ENCODE results near the gene CCDC194.

The CCDC194 gene

GRCh38 chr19:17341845-17342244 is 52.2 kb downstream of the CCDC194 start:
- TF ChIP-seq, protein P1, sequence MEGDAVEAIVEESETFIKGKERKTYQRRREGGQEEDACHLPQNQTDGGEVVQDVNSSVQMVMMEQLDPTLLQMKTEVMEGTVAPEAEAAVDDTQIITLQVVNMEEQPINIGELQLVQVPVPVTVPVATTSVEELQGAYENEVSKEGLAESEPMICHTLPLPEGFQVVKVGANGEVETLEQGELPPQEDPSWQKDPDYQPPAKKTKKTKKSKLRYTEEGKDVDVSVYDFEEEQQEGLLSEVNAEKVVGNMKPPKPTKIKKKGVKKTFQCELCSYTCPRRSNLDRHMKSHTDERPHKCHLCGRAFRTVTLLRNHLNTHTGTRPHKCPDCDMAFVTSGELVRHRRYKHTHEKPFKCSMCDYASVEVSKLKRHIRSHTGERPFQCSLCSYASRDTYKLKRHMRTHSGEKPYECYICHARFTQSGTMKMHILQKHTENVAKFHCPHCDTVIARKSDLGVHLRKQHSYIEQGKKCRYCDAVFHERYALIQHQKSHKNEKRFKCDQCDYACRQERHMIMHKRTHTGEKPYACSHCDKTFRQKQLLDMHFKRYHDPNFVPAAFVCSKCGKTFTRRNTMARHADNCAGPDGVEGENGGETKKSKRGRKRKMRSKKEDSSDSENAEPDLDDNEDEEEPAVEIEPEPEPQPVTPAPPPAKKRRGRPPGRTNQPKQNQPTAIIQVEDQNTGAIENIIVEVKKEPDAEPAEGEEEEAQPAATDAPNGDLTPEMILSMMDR (IDR thresholded peaks at IDR 0.05; ENCODE audit: low read depth, low read length) = no peak
- H3K4me3 ChIP-seq (ENCODE audit: low read depth, low read length) = no peak overlapping the region

GRCh38 chr19:17341386-17341785 is 52.6 kb downstream of the CCDC194 start:
- TF ChIP-seq, protein P1 (IDR thresholded peaks at IDR 0.05; ENCODE audit: low read depth, low read length) = no peak
- no peak overlapping the region for H3K4me3 ChIP-seq (ENCODE audit: low read depth, low read length)

GRCh38 chr19:17340871-17341357 is 53.1 kb downstream of the CCDC194 start:
- H3K4me3 ChIP-seq (ENCODE audit: low read depth, low read length) = no peak overlapping the region
- TF ChIP-seq, protein P1 (IDR thresholded peaks at IDR 0.05; ENCODE audit: low read depth, low read length) = no peak

Measured in WI38 (cell line).